NCI-H1930 (cell line): ENCODE results near the gene PFKM.
A peak's percentile ranks its signal among the peaks of the same experiment; 100 is the strongest.

Experiments used
- DNase-seq, 2 experiments: peaks; one replicate each; lab custom pipeline; 2025; lab: John Stamatoyannopoulos, UW

PFKM gene

GRCh38 chr12:48119078-48119833, at the start of gene PFKM:
PFKM (plus strand) TSS chr12:48119364; CDS start chr12:48122775, 3,411 bp downstream.
- peak; percentile 67 to 74 for DNase-seq

GRCh38 chr12:48070033-48070432, 49.1 kb upstream of the PFKM start:
- DNase-seq = no peak

GRCh38 chr12:48070731-48071130, 48.4 kb upstream of the PFKM start:
- DNase-seq = no peak

GRCh38 chr12:48071808-48072207, 47.4 kb upstream of the PFKM start:
- no peak for DNase-seq

GRCh38 chr12:48072266-48072665, 46.9 kb upstream of the PFKM start:
- DNase-seq = no peak

GRCh38 chr12:48074266-48074665, 44.9 kb upstream of the PFKM start:
- DNase-seq = no peak

GRCh38 chr12:48075832-48076231, 43.3 kb upstream of the PFKM start:
- DNase-seq = no peak

GRCh38 chr12:48077111-48077510, 42.1 kb upstream of the PFKM start:
- no peak for DNase-seq

- DNase-seq = no peak
Observed at GRCh38 chr12:48078901-48079300, 40.3 kb upstream of the PFKM start.

- DNase-seq = no peak
Observed at GRCh38 chr12:48080285-48080684, 38.9 kb upstream of the PFKM start.

- DNase-seq = no peak
Observed at GRCh38 chr12:48080821-48081220, 38.3 kb upstream of the PFKM start.

- no peak for DNase-seq
Observed at GRCh38 chr12:48084066-48084465, 35.1 kb upstream of the PFKM start.

- no peak for DNase-seq
Observed at GRCh38 chr12:48084841-48085460, 34.2 kb upstream of the PFKM start.

GRCh38 chr12:48086327-48086726, 32.8 kb upstream of the PFKM start:
- DNase-seq = no peak

GRCh38 chr12:48092611-48093010, 26.6 kb upstream of the PFKM start:
- no peak for DNase-seq

- no peak for DNase-seq
Observed at GRCh38 chr12:48104531-48104930, 14.6 kb upstream of the PFKM start.

- no peak for DNase-seq
Observed at GRCh38 chr12:48105321-48105866, 13.8 kb upstream of the PFKM start.

- peak; percentile 72 to 78 for DNase-seq
Observed at GRCh38 chr12:48105867-48106680, 13.1 kb upstream of the PFKM start, which contains the start of gene SENP1. SENP1 (minus strand) TSS chr12:48106079; CDS start chr12:48101472, 4,607 bp downstream.

GRCh38 chr12:48106681-48107613, 12.2 kb upstream of the PFKM start:
- no peak for DNase-seq

- DNase-seq = no peak
Observed at GRCh38 chr12:48109424-48109823, 9.7 kb upstream of the PFKM start.

- DNase-seq = no peak
Observed at GRCh38 chr12:48110691-48111311, 8.4 kb upstream of the PFKM start.
